SU-DHL-6 (cell line): ENCODE results near the gene PRR3.

ENCODE experiments used
- EZH2phosphoT487 ChIP-seq: fragments of 200-600 bp; sonication (generic), shearing (Covaris generic); conservative IDR thresholded peaks from 2 replicates; pipeline ENCODE4 v1.6.1; 2018; ENCODE audit warnings: mild to moderate bottlenecking, antibody characterized with exemption, low read length, moderate library complexity, mixed read lengths
- TF ChIP-seq, protein P1 (sequence below): fragments of 200-600 bp; sonication (generic); IDR thresholded peaks from one replicate; pipeline ENCODE4 v1.5.1; 2017; ENCODE audit warnings: antibody characterized with exemption, mild to moderate bottlenecking, low read length, moderate library complexity; ENCODE audit not compliant: insufficient read depth, poor library complexity, severe bottlenecking

DNA sequence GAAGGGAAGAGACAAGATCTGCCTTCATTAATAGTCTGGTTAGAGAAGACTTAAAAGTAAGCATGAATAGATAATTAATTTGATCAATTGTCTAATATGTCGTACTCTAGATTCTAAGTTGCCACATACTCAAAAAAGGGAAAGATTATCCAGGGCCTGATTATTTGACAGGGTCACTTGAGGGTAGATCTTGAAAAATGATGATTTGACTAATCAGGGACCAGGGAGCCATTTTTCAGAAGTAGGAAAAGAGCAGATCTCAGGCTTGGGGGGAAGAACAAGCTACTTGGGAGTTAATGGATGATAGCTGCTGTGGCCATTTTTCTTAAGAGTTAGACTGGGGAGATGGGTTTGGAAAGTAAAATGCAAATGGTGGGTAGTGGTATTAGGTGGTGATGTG, 35.2 kb downstream of the PRR3 start:
- TF ChIP-seq, protein P1, sequence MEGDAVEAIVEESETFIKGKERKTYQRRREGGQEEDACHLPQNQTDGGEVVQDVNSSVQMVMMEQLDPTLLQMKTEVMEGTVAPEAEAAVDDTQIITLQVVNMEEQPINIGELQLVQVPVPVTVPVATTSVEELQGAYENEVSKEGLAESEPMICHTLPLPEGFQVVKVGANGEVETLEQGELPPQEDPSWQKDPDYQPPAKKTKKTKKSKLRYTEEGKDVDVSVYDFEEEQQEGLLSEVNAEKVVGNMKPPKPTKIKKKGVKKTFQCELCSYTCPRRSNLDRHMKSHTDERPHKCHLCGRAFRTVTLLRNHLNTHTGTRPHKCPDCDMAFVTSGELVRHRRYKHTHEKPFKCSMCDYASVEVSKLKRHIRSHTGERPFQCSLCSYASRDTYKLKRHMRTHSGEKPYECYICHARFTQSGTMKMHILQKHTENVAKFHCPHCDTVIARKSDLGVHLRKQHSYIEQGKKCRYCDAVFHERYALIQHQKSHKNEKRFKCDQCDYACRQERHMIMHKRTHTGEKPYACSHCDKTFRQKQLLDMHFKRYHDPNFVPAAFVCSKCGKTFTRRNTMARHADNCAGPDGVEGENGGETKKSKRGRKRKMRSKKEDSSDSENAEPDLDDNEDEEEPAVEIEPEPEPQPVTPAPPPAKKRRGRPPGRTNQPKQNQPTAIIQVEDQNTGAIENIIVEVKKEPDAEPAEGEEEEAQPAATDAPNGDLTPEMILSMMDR, result no peak
- TF ChIP-seq EZH2phosphoT487, result no peak
